H9 (cell line): Measurements from ENCODE around the gene GPD1L. TPM values are rescaled to one million over a fixed set of nuclear protein-coding genes. Genes with fewer than 3 reads are reported as not detected.

Source experiments
- DNase-seq: peaks from one replicate; pipeline ENCODE4 v3.0.0-alpha.2; 2017
- H2AFZ ChIP-seq: one replicate; pipeline ENCODE4 v1.6.1; 2013; ENCODE audit warnings: mild to moderate bottlenecking, low read length, control low read depth, moderate library complexity
- H2AK5ac ChIP-seq: 2 replicates; pipeline ENCODE4 v1.6.1; 2013; ENCODE audit warnings: low read length, control low read depth, mixed read lengths; ENCODE audit not compliant: insufficient read length
- H2BK120ac ChIP-seq: one replicate; pipeline ENCODE4 v1.6.1; 2013; ENCODE audit warnings: low read depth, mild to moderate bottlenecking, low read length, control low read depth, inconsistent platforms; ENCODE audit not compliant: poor library complexity, severe bottlenecking
- H2BK12ac ChIP-seq: 2 replicates; pipeline ENCODE4 v1.6.1; 2013; ENCODE audit warnings: low read length, control low read depth, mixed read lengths, low read depth; ENCODE audit not compliant: insufficient read length
- H2BK15ac ChIP-seq: 2 replicates; pipeline ENCODE4 v1.6.1; 2013; ENCODE audit warnings: low read depth, low read length, control low read depth
- H2BK20ac ChIP-seq: one replicate; pipeline ENCODE4 v1.6.1; 2013; ENCODE audit warnings: low read depth, mild to moderate bottlenecking, low read length, control low read depth, inconsistent platforms; ENCODE audit not compliant: poor library complexity, severe bottlenecking
- H2BK5ac ChIP-seq: 2 replicates; pipeline ENCODE4 v1.6.1; 2013; ENCODE audit warnings: low read length, control low read depth, mixed read lengths; ENCODE audit not compliant: insufficient read length
- H3K14ac ChIP-seq: 2 replicates; pipeline ENCODE4 v1.6.1; 2013; ENCODE audit warnings: low read length, control low read depth; ENCODE audit not compliant: insufficient read depth
- H3K18ac ChIP-seq: 2 replicates; pipeline ENCODE4 v1.6.1; 2013; ENCODE audit warnings: low read depth, mild to moderate bottlenecking, mixed read lengths, low read length, control low read depth; ENCODE audit not compliant: insufficient read length
- H3K23ac ChIP-seq: 2 replicates; pipeline ENCODE4 v1.6.1; 2013; ENCODE audit warnings: low read length, control low read depth, mixed read lengths, low read depth; ENCODE audit not compliant: insufficient read length
- H3K23me2 ChIP-seq: 2 replicates; pipeline ENCODE4 v1.6.1; 2013; ENCODE audit warnings: low read depth, mild to moderate bottlenecking, mixed read lengths, low read length, control low read depth; ENCODE audit not compliant: insufficient read length, poor library complexity, severe bottlenecking
- H3K27ac ChIP-seq: 2 replicates; pipeline ENCODE4 v1.5.1; 2013; ENCODE audit warnings: low read length, control low read depth, mixed read lengths, low read depth; ENCODE audit not compliant: insufficient read length
- H3K27me3 ChIP-seq: 2 replicates; pipeline ENCODE4 v1.6.1; 2013; ENCODE audit warnings: low read length, control low read depth, inconsistent platforms; ENCODE audit not compliant: insufficient read depth
- H3K4ac ChIP-seq: 2 replicates; pipeline ENCODE4 v1.6.1; 2013; ENCODE audit warnings: low read depth, mild to moderate bottlenecking, control low read depth, inconsistent platforms, low read length, moderate library complexity
- H3K4me1 ChIP-seq: 2 replicates; pipeline ENCODE4 v1.6.1; 2013; ENCODE audit warnings: low read length, control low read depth, inconsistent platforms; ENCODE audit not compliant: insufficient read depth
- H3K4me2 ChIP-seq: 2 replicates; pipeline ENCODE4 v1.6.1; 2013; ENCODE audit warnings: low read length, control low read depth, mixed read lengths; ENCODE audit not compliant: insufficient read length, insufficient read depth
- H3K56ac ChIP-seq: 2 replicates; pipeline ENCODE4 v1.6.1; 2013; ENCODE audit warnings: low read depth, mild to moderate bottlenecking, mixed read lengths, low read length, control low read depth; ENCODE audit not compliant: insufficient read length
- H3K79me1 ChIP-seq: 2 replicates; pipeline ENCODE4 v1.6.1; 2013; ENCODE audit warnings: low read depth, mild to moderate bottlenecking, moderate library complexity, low read length, control low read depth, inconsistent platforms; ENCODE audit not compliant: insufficient read depth, poor library complexity, severe bottlenecking
- H3K79me2 ChIP-seq: 2 replicates; pipeline ENCODE4 v1.6.1; 2013; ENCODE audit warnings: low read length, control low read depth, inconsistent platforms; ENCODE audit not compliant: insufficient read depth
- H3K9ac ChIP-seq: 2 replicates; pipeline ENCODE4 v1.6.1; 2013; ENCODE audit warnings: low read length, control low read depth, mixed read lengths; ENCODE audit not compliant: insufficient read length; ENCODE audit errors: extremely low read depth
- H3K9me3 ChIP-seq: one replicate; pipeline ENCODE4 v1.6.1; 2013; ENCODE audit warnings: low read depth, low read length, inconsistent platforms; ENCODE audit not compliant: control insufficient read depth
- H3T11ph ChIP-seq: one replicate; pipeline ENCODE4 v1.6.1; 2013; ENCODE audit warnings: mild to moderate bottlenecking, low read length, control low read depth, inconsistent platforms
- H4K20me1 ChIP-seq: one replicate; pipeline ENCODE4 v1.6.1; 2013; ENCODE audit not compliant: control insufficient read depth, insufficient read length, insufficient read depth
- H4K5ac ChIP-seq: 2 replicates; pipeline ENCODE4 v1.6.1; 2013; ENCODE audit warnings: low read depth, mild to moderate bottlenecking, mixed read lengths, low read length, control low read depth; ENCODE audit not compliant: insufficient read length
- H4K8ac ChIP-seq: replicated peaks from 2 replicates; pipeline ENCODE4 v1.6.1; 2013; ENCODE audit warnings: low read length, control low read depth, mixed read lengths, low read depth; ENCODE audit not compliant: insufficient read length
- H4K91ac ChIP-seq: 2 replicates; pipeline ENCODE4 v1.6.1; 2013; ENCODE audit warnings: low read depth, mild to moderate bottlenecking, moderate library complexity, mixed read lengths, low read length, control low read depth; ENCODE audit not compliant: insufficient read length
- H3K27ac Mint-ChIP-seq, 3 experiments: 2 replicates in 2 of 3; 3 replicates in 1 of 3; pipeline ENCODE4 v1.8.0; 2020 to 2021; ENCODE audit warnings: mixed read lengths in 3 of 3, mild to moderate bottlenecking in 1 of 3, moderate library complexity in 1 of 3
- H3K27me3 Mint-ChIP-seq: 2 replicates; pipeline ENCODE4 v1.8.0; 2021; ENCODE audit warnings: low read depth, mild to moderate bottlenecking, moderate library complexity, mixed read lengths
- H3K36me3 Mint-ChIP-seq, 3 experiments: 2 replicates in 2 of 3; 3 replicates in 1 of 3; pipeline ENCODE4 v1.8.0; 2020 to 2021; ENCODE audit warnings: low read depth in 3 of 3, mixed read lengths in 3 of 3; ENCODE audit not compliant: insufficient read depth in 1 of 3
- H3K4me1 Mint-ChIP-seq, 2 experiments: 2 replicates each; pipeline ENCODE4 v1.8.0; 2020; ENCODE audit warnings: mixed read lengths in 2 of 2
- H3K4me3 Mint-ChIP-seq, 2 experiments: 2 replicates in 1 of 2; 3 replicates in 1 of 2; pipeline ENCODE4 v1.8.0; 2020 to 2021; ENCODE audit warnings: mild to moderate bottlenecking in 2 of 2, mixed read lengths in 2 of 2, moderate library complexity in 1 of 2
- H3K9me3 Mint-ChIP-seq, 2 experiments: 2 replicates in 1 of 2; 3 replicates in 1 of 2; pipeline ENCODE4 v1.8.0; 2020; ENCODE audit warnings: mild to moderate bottlenecking in 2 of 2, mixed read lengths in 2 of 2, moderate library complexity in 1 of 2
- CTCF ChIP-seq: fragments of 200-600 bp; sonication (generic); conservative IDR thresholded peaks from 3 replicates; pipeline ENCODE4 v1.8.0; 2021; ENCODE audit warnings: antibody characterized with exemption, mild to moderate bottlenecking
- WGBS: extraction: QIAGEN DNeasy Blood & Tissue Kit; methylation state at CpG from one replicate; pipeline ENCODE4 v1.1.7; 2013; ENCODE audit warnings: missing lambda C conversion rate, low lambda C conversion rate, mixed read lengths; ENCODE audit not compliant: insufficient read length; ENCODE audit errors: extremely low coverage; 5-methylcytosine and 5-hydroxymethylcytosine counted together
- total RNA-seq: library from RNA; stranded (reverse); gene quantifications from 2 replicates; pipeline ENCODE4 v1.2.1, GENCODE V29; 2021

GPD1L gene
- total RNA-seq, 1 experiment from 2014 or later = 3.7 TPM

- Histone ChIP-seq H3K27ac (no peak overlapping the region), H3K56ac (no peak overlapping the region), H2AK5ac (no peak overlapping the region), H2BK15ac (no peak overlapping the region), H3K18ac (no peak overlapping the region), H4K20me1 (no peaks in the 10 kb centered on the region), H2BK12ac (no peak overlapping the region), H2BK120ac (no peak overlapping the region), H3K4me1 (peaks cover 10% of the 10 kb centered on the region; the same call in 1 of the 2 replicates), H3K79me1 (no peaks in the 10 kb centered on the region), H3K27me3 (no peaks in the 10 kb centered on the region), H3K9me3 (no peaks in the 10 kb centered on the region), H3K79me2 (no peaks in the 10 kb centered on the region), H3K9ac (no peak overlapping the region), H3K23me2 (no peaks in the 10 kb centered on the region), H2BK5ac (no peak overlapping the region), H2BK20ac (no peak overlapping the region), H3K14ac (no peak overlapping the region), H4K5ac (no peak overlapping the region), H2AFZ (no peak overlapping the region), H3K4me2 (no peak overlapping the region), H3K23ac (no peak overlapping the region), H4K8ac (no peak overlapping the region), H3T11ph (no peak overlapping the region), H3K4ac (no peak overlapping the region), H4K91ac (no peak overlapping the region)
- Mint-ChIP-seq H3K27ac (peak overlapping the region in 1 of 3 experiments; percentile 82; a peak in 1 of 7 replicates), H3K36me3 (no peaks in the 10 kb centered on the region), H3K9me3 (no peaks in the 10 kb centered on the region; a peak in 1 of 5 replicates), H3K4me3 (no peak overlapping the region; a peak in 1 of 5 replicates), H3K27me3 (no peaks in the 10 kb centered on the region), H3K4me1 (peaks cover 19 to 23% of the 10 kb centered on the region in 2 experiments)
- peak; percentile 58 for DNase-seq
- TF ChIP-seq CTCF = peak; percentile 85
- WGBS = no CpG with 5 or more reads among the region's 11 CpGs
Measured at GRCh38 chr3:32143849-32144757, 37.7 kb downstream of the GPD1L start.
